PFSK-1 (cell line): ENCODE data around the gene ARHGAP21.

Source experiments
- FOXP2 ChIP-seq: optimal IDR thresholded peaks from 2 replicates; pipeline ENCODE3; 2011; ENCODE audit warnings: borderline replicate concordance, control low read depth, inconsistent platforms; ENCODE audit not compliant: insufficient read depth; ENCODE audit errors: extremely low read length, extremely low read depth
- POLR2AphosphoS5 ChIP-seq: IDR thresholded peaks from 2 replicates; pipeline ENCODE4 v1.6.1; 2012; ENCODE audit warnings: low read depth, mild to moderate bottlenecking, control low read depth, low read length, moderate library complexity
- REST ChIP-seq, 2 experiments: IDR thresholded peaks; 2 replicates each; pipeline versions ENCODE4 v1.6.1 to v1.8.0; 2011 to 2012; ENCODE audit warnings: low read depth in 2 of 2, low read length in 2 of 2, control low read depth in 1 of 2, inconsistent platforms in 1 of 2, mild to moderate bottlenecking in 1 of 2, moderate library complexity in 1 of 2; ENCODE audit not compliant: insufficient read depth in 1 of 2
- SIN3A ChIP-seq: IDR thresholded peaks from 2 replicates; pipeline ENCODE4 v1.6.1; 2012; ENCODE audit warnings: mild to moderate bottlenecking, low read length, moderate library complexity, borderline replicate concordance; ENCODE audit not compliant: insufficient read depth
- TAF1 ChIP-seq: IDR thresholded peaks from 2 replicates; pipeline ENCODE4 v1.6.1; 2012; ENCODE audit warnings: low read length, control low read depth, borderline replicate concordance; ENCODE audit not compliant: insufficient read depth

Gene ARHGAP21

GRCh38 chr10:24589265-24589664 lies 134.4 kb downstream of the ARHGAP21 start:
- no peak for TF ChIP-seq POLR2AphosphoS5
- TF ChIP-seq REST (IDR thresholded peaks at IDR 0.05; ENCODE audit: insufficient read depth in 1 of 2, low read depth in 2 of 2, low read length in 2 of 2): no peak
- TF ChIP-seq FOXP2: no peak
- no peak for TF ChIP-seq TAF1
- TF ChIP-seq SIN3A: no peak

DNA sequence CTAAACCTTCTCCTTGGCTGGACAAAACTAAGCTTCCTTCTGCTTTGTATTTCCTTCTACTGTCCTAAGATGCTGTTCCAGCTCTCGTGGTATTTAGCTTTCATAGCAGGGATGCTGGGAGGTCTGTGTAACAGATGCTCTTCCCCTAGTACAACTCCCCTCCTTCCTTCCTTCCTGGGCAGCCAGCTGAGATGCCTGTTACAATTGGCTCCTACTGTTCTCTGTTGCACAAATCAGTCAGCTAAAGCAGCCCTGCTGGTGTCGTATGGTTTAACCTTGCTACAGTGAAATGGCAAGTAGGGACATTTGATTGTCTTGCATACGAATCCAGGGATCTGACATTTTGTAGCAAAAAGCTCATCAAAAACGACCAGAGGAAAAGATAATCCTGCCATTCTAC lies 143.8 kb downstream of the ARHGAP21 start:
- no peak for TF ChIP-seq POLR2AphosphoS5
- no peak for TF ChIP-seq REST (IDR thresholded peaks at IDR 0.05; ENCODE audit: insufficient read depth in 1 of 2, low read depth in 2 of 2, low read length in 2 of 2)
- no peak for TF ChIP-seq SIN3A
- no peak for TF ChIP-seq FOXP2
- no peak for TF ChIP-seq TAF1

GRCh38 chr10:24579448-24579847 lies 144.2 kb downstream of the ARHGAP21 start:
- TF ChIP-seq REST (IDR thresholded peaks at IDR 0.05; ENCODE audit: insufficient read depth in 1 of 2, low read depth in 2 of 2, low read length in 2 of 2) (no peak), SIN3A (no peak), TAF1 (no peak), POLR2AphosphoS5 (no peak), FOXP2 (no peak)

- TF ChIP-seq REST (IDR thresholded peaks at IDR 0.05; ENCODE audit: insufficient read depth in 1 of 2, low read depth in 2 of 2, low read length in 2 of 2) (no peak), POLR2AphosphoS5 (no peak), SIN3A (no peak), TAF1 (no peak), FOXP2 (no peak)
Measured at GRCh38 chr10:24575481-24576002, 148.1 kb downstream of the ARHGAP21 start.

GRCh38 chr10:24574578-24575155 lies 149.0 kb downstream of the ARHGAP21 start:
- TF ChIP-seq SIN3A: no peak
- TF ChIP-seq POLR2AphosphoS5: no peak
- no peak for TF ChIP-seq REST (IDR thresholded peaks at IDR 0.05; ENCODE audit: insufficient read depth in 1 of 2, low read depth in 2 of 2, low read length in 2 of 2)
- no peak for TF ChIP-seq FOXP2
- no peak for TF ChIP-seq TAF1
